HG03066 (cell line): ENCODE data around the gene STX7.
A peak's percentile ranks its signal among the peaks of the same experiment; 100 is the strongest.

Source experiments
- ATAC-seq: cut with Tn5 transposase; IDR thresholded peaks from one replicate; pipeline ENCODE4 v1.9.1; 2021; ENCODE audit warnings: low read depth; ENCODE audit not compliant: unreplicated experiment

The STX7 gene

GRCh38 chr6:132418235-132418965 is 94.5 kb downstream of the STX7 start:
- ATAC-seq, result no peak

GRCh38 chr6:132414761-132415160 is 98.2 kb downstream of the STX7 start:
- ATAC-seq, result no peak

GRCh38 chr6:132414322-132414721 is 98.6 kb downstream of the STX7 start:
- no peak for ATAC-seq

- ATAC-seq, result no peak
Measured at GRCh38 chr6:132413499-132413802, 99.5 kb downstream of the STX7 start.

- ATAC-seq, result no peak
Measured at GRCh38 chr6:132412656-132413498, 100.0 kb downstream of the STX7 start.

- no peak for ATAC-seq
Measured at GRCh38 chr6:132411296-132411695, 101.6 kb downstream of the STX7 start.

- ATAC-seq, result no peak
Measured at GRCh38 chr6:132410830-132411229, 102.1 kb downstream of the STX7 start.

GRCh38 chr6:132405143-132405915 is 107.6 kb downstream of the STX7 start:
- ATAC-seq, result peak; percentile 43

GRCh38 chr6:132404736-132405135 is 108.2 kb downstream of the STX7 start:
- peak; percentile 1 for ATAC-seq

GRCh38 chr6:132404330-132404729 is 108.6 kb downstream of the STX7 start:
- ATAC-seq, result no peak

GRCh38 chr6:132401618-132402285 is 111.2 kb downstream of the STX7 start:
- ATAC-seq, result no peak

- ATAC-seq, result peak; percentile 55
Measured at GRCh38 chr6:132400883-132401617, 111.9 kb downstream of the STX7 start, which contains the start of gene MOXD1. MOXD1 (minus strand) TSS chr6:132401475; CDS start chr6:132401426, 49 bp downstream.

- no peak for ATAC-seq
Measured at GRCh38 chr6:132400555-132400882, 112.4 kb downstream of the STX7 start.

- no peak for ATAC-seq
Measured at GRCh38 chr6:132399376-132400074, 113.4 kb downstream of the STX7 start.
